ENCODE results near the gene SLC22A4.
A peak's percentile ranks its signal among the peaks of the same experiment; 100 is the strongest.

- TF ChIP-seq CTCF (IDR thresholded peaks at IDR 0.05): peak in 1 of 5 experiments; percentile 32
- no peak for TF ChIP-seq POLR2A (IDR thresholded peaks at IDR 0.05)
- TF ChIP-seq EP300 (IDR thresholded peaks at IDR 0.05): peak in 1 of 2 donors; percentile 80
Observed at GRCh38 chr5:132387640-132388117, 93.5 kb downstream of the SLC22A4 start.
